ENCODE measurements around the gene SPON2. TPM values are rescaled to one million over a fixed set of nuclear protein-coding genes. Genes with fewer than 3 reads are reported as not detected.

The SPON2 gene
- polyA plus RNA-seq, 1 donor (not counting 4 experiments of a cell fraction or from before 2014, with no cell fraction given) = 3.3 TPM

- H3K9me1 ChIP-seq (ENCODE audit: control insufficient read depth, extremely low read depth, insufficient read depth, low read length) = no peaks in the 10 kb centered on the region
- TF ChIP-seq EZH2 (IDR thresholded peaks at IDR 0.05; ENCODE audit: low read length) (no peak), CTCF (optimal IDR thresholded peaks at IDR 0.05 in 1 of 3, IDR thresholded peaks at IDR 0.05 in 1 of 3, conservative IDR thresholded peaks at IDR 0.05 in 1 of 3; ENCODE audit: extremely low read depth in 1 of 3, insufficient read depth in 2 of 3, low read length in 3 of 3) (no peak)
- H3K27me3 ChIP-seq (ENCODE audit: control insufficient read depth, extremely low read depth, insufficient read depth, low read length) = peaks cover 11% of the 10 kb centered on the region
- no peaks in the 10 kb centered on the region for H3K36me3 ChIP-seq (ENCODE audit: control insufficient read depth in 2 of 2, extremely low read depth in 1 of 2, insufficient read depth in 2 of 2, low read length in 2 of 2)
- no peak overlapping the region for H3K4me2 ChIP-seq (ENCODE audit: control insufficient read depth, extremely low read depth, insufficient read depth, low read depth, low read length)
- no peak overlapping the region for H3K9ac ChIP-seq (ENCODE audit: control insufficient read depth, extremely low read depth, insufficient read depth, low read length)
- no peak overlapping the region for H3K4me3 ChIP-seq (ENCODE audit: control insufficient read depth in 2 of 3, extremely low read depth in 1 of 3, insufficient read depth in 2 of 3, low read depth in 1 of 3, low read length in 3 of 3)
- H2AFZ ChIP-seq (ENCODE audit: control insufficient read depth, low read length) = no peak overlapping the region
- dilution Hi-C loops (cut with MboI; ENCODE audit: extremely low pct_ligation_motif_present, low sequenced_read_pairs) = no loop called here
- no peaks in the 10 kb centered on the region for H4K20me1 ChIP-seq (ENCODE audit: control insufficient read depth, extremely low read depth, insufficient read depth, low read length)
- H3K27ac ChIP-seq (ENCODE audit: control insufficient read depth, insufficient read depth, low read length) = no peak overlapping the region
- FAIRE-seq (no peak), DNase-seq (ENCODE audit: low read depth, low spot score) (no peak)
- H3K4me1 ChIP-seq (ENCODE audit: control insufficient read depth, extremely low read depth, insufficient read depth, low read length) = peaks cover 16% of the 10 kb centered on the region
- no peaks in the 10 kb centered on the region for H3K9me3 ChIP-seq (ENCODE audit: control insufficient read depth, low read depth, low read length)
- H3K79me2 ChIP-seq (ENCODE audit: control insufficient read depth, insufficient read depth, low read length) = no peaks in the 10 kb centered on the region
These were observed 8.3 kb upstream of the SPON2 start for GRCh38 chr4:1180663-1181062.

- peaks cover 12% of the 10 kb centered on the region for H3K27me3 ChIP-seq (ENCODE audit: control insufficient read depth, extremely low read depth, insufficient read depth, low read length)
- no peak overlapping the region for H3K27ac ChIP-seq (ENCODE audit: control insufficient read depth, insufficient read depth, low read length)
- no peaks in the 10 kb centered on the region for H3K9me3 ChIP-seq (ENCODE audit: control insufficient read depth, low read depth, low read length)
- H2AFZ ChIP-seq (ENCODE audit: control insufficient read depth, low read length) = no peak overlapping the region
- no peaks in the 10 kb centered on the region for H3K9me1 ChIP-seq (ENCODE audit: control insufficient read depth, extremely low read depth, insufficient read depth, low read length)
- dilution Hi-C loops (cut with MboI; ENCODE audit: extremely low pct_ligation_motif_present, low sequenced_read_pairs) = no loop called here
- FAIRE-seq (no peak), DNase-seq (ENCODE audit: low read depth, low spot score) (no peak)
- peaks cover 16% of the 10 kb centered on the region for H3K4me1 ChIP-seq (ENCODE audit: control insufficient read depth, extremely low read depth, insufficient read depth, low read length)
- H3K36me3 ChIP-seq (ENCODE audit: control insufficient read depth in 2 of 2, extremely low read depth in 1 of 2, insufficient read depth in 2 of 2, low read length in 2 of 2) = no peaks in the 10 kb centered on the region
- no peak for TF ChIP-seq EZH2 (IDR thresholded peaks at IDR 0.05; ENCODE audit: low read length)
- no peak for TF ChIP-seq CTCF (optimal IDR thresholded peaks at IDR 0.05 in 1 of 3, IDR thresholded peaks at IDR 0.05 in 1 of 3, conservative IDR thresholded peaks at IDR 0.05 in 1 of 3; ENCODE audit: extremely low read depth in 1 of 3, insufficient read depth in 2 of 3, low read length in 3 of 3)
- no peak overlapping the region for H3K4me2 ChIP-seq (ENCODE audit: control insufficient read depth, extremely low read depth, insufficient read depth, low read depth, low read length)
- H3K79me2 ChIP-seq (ENCODE audit: control insufficient read depth, insufficient read depth, low read length) = no peaks in the 10 kb centered on the region
- H3K4me3 ChIP-seq (ENCODE audit: control insufficient read depth in 2 of 3, extremely low read depth in 1 of 3, insufficient read depth in 2 of 3, low read depth in 1 of 3, low read length in 3 of 3) = no peak overlapping the region
- H3K9ac ChIP-seq (ENCODE audit: control insufficient read depth, extremely low read depth, insufficient read depth, low read length) = no peak overlapping the region
- H4K20me1 ChIP-seq (ENCODE audit: control insufficient read depth, extremely low read depth, insufficient read depth, low read length) = no peaks in the 10 kb centered on the region
These were observed 7.6 kb upstream of the SPON2 start for GRCh38 chr4:1179976-1180375.

Measured in keratinocyte (primary cell).